GM23338 (cell line): ENCODE data around the gene RARG. TPM values are rescaled to one million over a fixed set of nuclear protein-coding genes. Genes with fewer than 3 reads are reported as not detected.
A peak's percentile ranks its signal among the peaks of the same experiment; 100 is the strongest.

Experiments used
- ATAC-seq: fragments of 200-7000 bp; cut with Tn5 transposase; 3 replicates; pipeline ENCODE4 v1.9.1; 2020
- DNase-seq: peaks from one replicate; pipeline ENCODE4 v3.0.0-alpha.2; 2015; ENCODE audit warnings: low spot score
- H2AFZ ChIP-seq: fragments of 200-600 bp; sonication (generic); 2 replicates; pipeline ENCODE4 v1.8.0; 2016; ENCODE audit warnings: antibody characterized with exemption, mild to moderate bottlenecking, moderate library complexity
- H3F3A ChIP-seq: fragments of 200-600 bp; sonication (generic); replicated peaks from 2 replicates; pipeline ENCODE4 v1.8.0; 2017; ENCODE audit warnings: antibody characterized with exemption, mixed run types, low read depth
- H3K27ac ChIP-seq: fragments of 200-600 bp; sonication (generic); 2 replicates; pipeline ENCODE4 v1.6.1; 2016; ENCODE audit warnings: low read depth
- H3K27me3 ChIP-seq: fragments of 200-600 bp; sonication (generic); 2 replicates; pipeline ENCODE4 v1.8.0; 2016; ENCODE audit warnings: mild to moderate bottlenecking, mixed run types, moderate library complexity; ENCODE audit not compliant: insufficient read depth
- H3K36me3 ChIP-seq: fragments of 200-600 bp; sonication (generic); 2 replicates; pipeline ENCODE4 v1.8.0; 2016; ENCODE audit warnings: mild to moderate bottlenecking; ENCODE audit not compliant: insufficient read depth
- H3K4me1 ChIP-seq: fragments of 200-600 bp; sonication (generic); 2 replicates; pipeline ENCODE4 v1.8.0; 2016; ENCODE audit warnings: mild to moderate bottlenecking, moderate library complexity; ENCODE audit not compliant: insufficient read depth
- H3K4me2 ChIP-seq: fragments of 200-600 bp; sonication (generic); 2 replicates; pipeline ENCODE4 v1.7.1; 2017; ENCODE audit warnings: mixed run types
- H3K4me3 ChIP-seq: fragments of 200-600 bp; sonication (generic); 2 replicates; pipeline ENCODE4 v1.6.1; 2016; ENCODE audit warnings: mixed run types
- H3K79me2 ChIP-seq: fragments of 200-600 bp; sonication (generic); replicated peaks from 2 replicates; pipeline ENCODE4 v1.8.0; 2017; ENCODE audit warnings: mild to moderate bottlenecking; ENCODE audit not compliant: insufficient read depth
- H3K9me2 ChIP-seq: fragments of 200-600 bp; sonication (generic); 2 replicates; pipeline ENCODE4 v1.8.0; 2017; ENCODE audit not compliant: insufficient read depth
- H4K20me1 ChIP-seq: fragments of 200-600 bp; sonication (generic); replicated peaks from 2 replicates; pipeline ENCODE4 v1.8.0; 2017; ENCODE audit warnings: mild to moderate bottlenecking; ENCODE audit not compliant: insufficient read depth
- H3K27ac Mint-ChIP-seq: 2 replicates; pipeline ENCODE4 v1.8.0; 2020; ENCODE audit warnings: inconsistent platforms, mild to moderate bottlenecking, moderate library complexity, mixed read lengths
- H3K27me3 Mint-ChIP-seq: 3 replicates; pipeline ENCODE4 v1.8.0; 2022; ENCODE audit warnings: low read depth, mild to moderate bottlenecking, moderate library complexity, mixed read lengths, inconsistent platforms; ENCODE audit not compliant: insufficient read depth, poor library complexity
- H3K36me3 Mint-ChIP-seq: 3 replicates; pipeline ENCODE4 v1.8.0; 2021; ENCODE audit warnings: low read depth, mild to moderate bottlenecking, inconsistent platforms, moderate library complexity, mixed read lengths
- H3K4me1 Mint-ChIP-seq: 3 replicates; pipeline ENCODE4 v1.8.0; 2020; ENCODE audit warnings: mild to moderate bottlenecking, inconsistent platforms, mixed read lengths
- H3K4me3 Mint-ChIP-seq: 3 replicates; pipeline ENCODE4 v1.8.0; 2021; ENCODE audit warnings: moderate library complexity, mild to moderate bottlenecking, inconsistent platforms, mixed read lengths
- H3K9me3 Mint-ChIP-seq: 3 replicates; pipeline ENCODE4 v1.8.0; 2020; ENCODE audit warnings: moderate library complexity, mild to moderate bottlenecking, inconsistent platforms, mixed read lengths
- CREB1 ChIP-seq: fragments of 250-450 bp; sonication (Bioruptor Pico); IDR thresholded peaks from 2 replicates; pipeline ENCODE4 v1.5.0; 2020; ENCODE audit warnings: low read depth, mild to moderate bottlenecking, moderate library complexity
- EZH2 ChIP-seq: fragments of 200-600 bp; sonication (generic); IDR thresholded peaks from one replicate; pipeline ENCODE4 v1.8.0; 2017; ENCODE audit warnings: antibody characterized with exemption, mild to moderate bottlenecking, low read depth; ENCODE audit not compliant: unreplicated experiment
- EZH2phosphoT487 ChIP-seq: fragments of 200-600 bp; sonication (generic); IDR thresholded peaks from one replicate; pipeline ENCODE4 v1.8.1; 2018; ENCODE audit warnings: antibody characterized with exemption; ENCODE audit not compliant: unreplicated experiment
- JUNB ChIP-seq: IDR thresholded peaks from one replicate; pipeline ENCODE4 v1.6.1; 2016; ENCODE audit warnings: antibody characterized with exemption; ENCODE audit not compliant: unreplicated experiment
- POLR2AphosphoS5 ChIP-seq: IDR thresholded peaks from 2 replicates; pipeline ENCODE4 v1.6.1; 2016; ENCODE audit warnings: antibody characterized with exemption, low read depth
- STAT1 ChIP-seq: IDR thresholded peaks from one replicate; pipeline ENCODE4 v1.6.1; 2016; ENCODE audit warnings: antibody characterized with exemption; ENCODE audit not compliant: unreplicated experiment
- ZNF114 ChIP-seq: fragments of 250-450 bp; sonication (Bioruptor Pico); IDR thresholded peaks from 2 replicates; pipeline ENCODE4 v1.5.0; 2020; ENCODE audit warnings: mild to moderate bottlenecking, moderate library complexity
- ZNF331 ChIP-seq: fragments of 250-450 bp; sonication (Bioruptor Pico); IDR thresholded peaks from 2 replicates; pipeline ENCODE4 v1.5.0; 2020; ENCODE audit warnings: low read depth, mild to moderate bottlenecking, moderate library complexity
- polyA plus RNA-seq: library from polyadenylated mRNA; unstranded; fragments of >200 nt; fragmentation: Nextera tagmentation; extraction: Ambion mirVana; gene quantifications from 2 replicates; pipeline ENCODE4 v1.2.1, GENCODE V29; 2016
- total RNA-seq: library from RNA; depleted of rRNA; stranded (reverse); fragments of >200 nt; shearing (Covaris generic); gene quantifications from 2 replicates; pipeline ENCODE4 v1.2.3, GENCODE V29; 2014
- TF ChIP-seq, protein P1 (sequence below), 2 experiments: fragments of 200-600 bp in 1 of 2; sonication (generic) in 1 of 2; conservative IDR thresholded peaks; 2 replicates each; pipeline versions ENCODE4 v1.5.1 to v1.6.1; 2016 to 2017; ENCODE audit warnings: antibody characterized with exemption in 2 of 2, low read depth in 2 of 2, mild to moderate bottlenecking in 2 of 2, moderate library complexity in 1 of 2
- TF ChIP-seq, protein P2 (sequence below): IDR thresholded peaks from 2 replicates; pipeline ENCODE4 v1.6.1; 2016; ENCODE audit warnings: antibody characterized with exemption
- TF ChIP-seq, protein P3 (sequence below): IDR thresholded peaks from one replicate; pipeline ENCODE4 v1.6.1; 2018; ENCODE audit warnings: antibody characterized with exemption; ENCODE audit not compliant: unreplicated experiment

Gene RARG
- total and polyA plus RNA-seq, 2 experiments from 2014 or later = 18.5 to 50.2 TPM

DNA sequence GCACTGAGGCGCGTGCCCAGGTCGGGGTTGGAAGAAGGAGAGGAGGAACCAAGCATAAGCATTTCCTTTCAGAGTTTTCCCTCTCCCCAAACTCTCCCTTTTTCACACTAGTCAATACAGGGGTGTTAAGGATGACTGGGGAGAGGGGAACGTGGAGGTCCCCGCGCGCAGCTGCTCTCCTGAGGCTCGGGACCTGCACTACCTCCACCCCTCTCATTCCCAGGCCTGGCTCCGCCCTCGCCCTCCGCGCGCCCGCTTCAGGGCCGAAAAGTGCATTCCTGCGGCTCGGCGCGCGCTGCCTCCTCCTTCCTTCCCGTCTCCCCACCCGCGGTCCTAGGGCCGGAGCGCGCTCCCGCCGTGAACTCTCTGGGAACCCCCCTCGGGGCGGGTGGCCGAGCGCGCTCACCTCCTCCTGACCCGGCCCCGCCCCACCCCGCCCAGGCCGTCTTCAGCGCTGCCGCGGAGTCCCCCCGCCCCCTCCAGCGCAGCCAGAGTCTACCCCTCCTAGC lies 11.3 kb downstream of the RARG start:
- TF ChIP-seq, protein P1, sequence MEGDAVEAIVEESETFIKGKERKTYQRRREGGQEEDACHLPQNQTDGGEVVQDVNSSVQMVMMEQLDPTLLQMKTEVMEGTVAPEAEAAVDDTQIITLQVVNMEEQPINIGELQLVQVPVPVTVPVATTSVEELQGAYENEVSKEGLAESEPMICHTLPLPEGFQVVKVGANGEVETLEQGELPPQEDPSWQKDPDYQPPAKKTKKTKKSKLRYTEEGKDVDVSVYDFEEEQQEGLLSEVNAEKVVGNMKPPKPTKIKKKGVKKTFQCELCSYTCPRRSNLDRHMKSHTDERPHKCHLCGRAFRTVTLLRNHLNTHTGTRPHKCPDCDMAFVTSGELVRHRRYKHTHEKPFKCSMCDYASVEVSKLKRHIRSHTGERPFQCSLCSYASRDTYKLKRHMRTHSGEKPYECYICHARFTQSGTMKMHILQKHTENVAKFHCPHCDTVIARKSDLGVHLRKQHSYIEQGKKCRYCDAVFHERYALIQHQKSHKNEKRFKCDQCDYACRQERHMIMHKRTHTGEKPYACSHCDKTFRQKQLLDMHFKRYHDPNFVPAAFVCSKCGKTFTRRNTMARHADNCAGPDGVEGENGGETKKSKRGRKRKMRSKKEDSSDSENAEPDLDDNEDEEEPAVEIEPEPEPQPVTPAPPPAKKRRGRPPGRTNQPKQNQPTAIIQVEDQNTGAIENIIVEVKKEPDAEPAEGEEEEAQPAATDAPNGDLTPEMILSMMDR (conservative IDR thresholded peaks at IDR 0.05; ENCODE audit: low read depth in 2 of 2) = no peak
- TF ChIP-seq EZH2phosphoT487 = no peak
- TF ChIP-seq POLR2AphosphoS5 = peak; percentile 41; the same call in 1 of the 2 replicates
- peak overlapping the region; percentile 47 for H2AFZ ChIP-seq
- Mint-ChIP-seq H3K27me3 (peaks cover 37% of the 10 kb centered on the region), H3K9me3 (peaks cover 4% of the 10 kb centered on the region; the same call in 1 of the 3 replicates), H3K4me3 (peak overlapping the region; percentile 94), H3K4me1 (peaks cover 75% of the 10 kb centered on the region), H3K27ac (peak overlapping the region; percentile 83), H3K36me3 (peaks cover 5% of the 10 kb centered on the region; the same call in 2 of the 3 replicates)
- peaks cover 15% of the 10 kb centered on the region for H3K27me3 ChIP-seq
- no peaks in the 10 kb centered on the region for H4K20me1 ChIP-seq
- peak overlapping the region; percentile 95 for H3K4me3 ChIP-seq
- H3K36me3 ChIP-seq = no peaks in the 10 kb centered on the region; the same call in 1 of the 2 replicates
- ATAC-seq = peak; percentile 34
- H3F3A ChIP-seq = peaks cover 44% of the 10 kb centered on the region
- peaks cover 31% of the 10 kb centered on the region for H3K79me2 ChIP-seq
- H3K27ac ChIP-seq = peak overlapping the region; percentile 97
- H3K9me2 ChIP-seq = no peaks in the 10 kb centered on the region
- peaks cover 63% of the 10 kb centered on the region for H3K4me1 ChIP-seq
- peak; percentile 95 for DNase-seq
- peak overlapping the region; percentile 91 for H3K4me2 ChIP-seq

DNA sequence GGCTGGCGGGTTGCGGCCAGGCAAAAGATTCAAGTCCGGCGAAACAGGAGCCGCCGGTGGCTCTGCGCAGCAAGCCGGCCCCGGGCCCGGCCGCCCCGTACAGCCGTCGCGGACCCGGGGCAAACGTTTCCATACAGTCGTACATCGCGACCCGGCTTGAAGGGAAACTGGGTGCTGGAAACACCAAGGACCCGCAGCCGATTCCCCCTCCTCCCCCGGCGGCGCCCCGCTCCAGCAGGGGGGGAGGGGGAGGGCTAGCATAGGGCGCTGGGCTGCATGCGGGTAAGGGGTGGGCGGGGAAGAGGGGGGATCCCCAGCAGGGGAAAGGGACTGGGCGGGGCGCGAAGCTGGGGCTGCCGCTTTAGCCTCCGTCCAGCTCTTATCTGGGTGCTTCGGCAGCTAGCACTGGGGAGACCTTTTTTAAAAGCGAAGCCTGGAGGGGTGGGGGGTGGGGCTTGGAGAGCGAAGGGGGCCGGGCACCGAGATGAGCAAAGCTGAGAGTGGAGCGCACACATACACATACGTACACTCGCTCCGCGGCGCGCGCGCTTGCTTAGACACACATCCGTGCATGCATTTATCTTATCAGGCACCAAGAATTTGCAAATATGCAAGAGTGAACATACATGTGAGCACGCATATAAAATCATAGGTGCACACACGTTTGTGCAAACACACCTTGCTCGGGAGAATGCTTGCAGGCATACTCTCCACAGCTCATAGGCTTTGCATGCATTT lies 11.9 kb downstream of the RARG start:
- H4K20me1 ChIP-seq = no peaks in the 10 kb centered on the region
- Mint-ChIP-seq H3K27ac (no peak overlapping the region; the same call in 1 of the 2 replicates), H3K36me3 (peaks cover 9% of the 10 kb centered on the region; the same call in 2 of the 3 replicates), H3K4me3 (peak overlapping the region; percentile 94), H3K27me3 (peaks cover 31% of the 10 kb centered on the region), H3K9me3 (peaks cover 4% of the 10 kb centered on the region; the same call in 1 of the 3 replicates), H3K4me1 (peaks cover 75% of the 10 kb centered on the region)
- no peaks in the 10 kb centered on the region; the same call in 1 of the 2 replicates for H3K36me3 ChIP-seq
- 0 out of 2 replicates have a peak overlapping the region, but pooled peaks have one; percentile 33 for H3K27ac ChIP-seq
- peak overlapping the region; percentile 95 for H3K4me3 ChIP-seq
- H3K79me2 ChIP-seq = peaks cover 36% of the 10 kb centered on the region
- no peaks in the 10 kb centered on the region for H3K9me2 ChIP-seq
- H3F3A ChIP-seq = peaks cover 50% of the 10 kb centered on the region
- DNase-seq (peak; percentile 80), ATAC-seq (peak; percentile 0)
- peaks cover 63% of the 10 kb centered on the region for H3K4me1 ChIP-seq
- peak overlapping the region; percentile 47 for H2AFZ ChIP-seq
- peaks cover 15% of the 10 kb centered on the region for H3K27me3 ChIP-seq
- peak overlapping the region; percentile 91 for H3K4me2 ChIP-seq
- TF ChIP-seq ZNF114 (no peak), ZNF331 (CRISPR knock-in tag) (no peak), STAT1 (no peak), JUNB (no peak), EZH2 (no peak), POLR2AphosphoS5 (no peak), EZH2phosphoT487 (no peak), CREB1 (no peak)
- TF ChIP-seq, protein P2, sequence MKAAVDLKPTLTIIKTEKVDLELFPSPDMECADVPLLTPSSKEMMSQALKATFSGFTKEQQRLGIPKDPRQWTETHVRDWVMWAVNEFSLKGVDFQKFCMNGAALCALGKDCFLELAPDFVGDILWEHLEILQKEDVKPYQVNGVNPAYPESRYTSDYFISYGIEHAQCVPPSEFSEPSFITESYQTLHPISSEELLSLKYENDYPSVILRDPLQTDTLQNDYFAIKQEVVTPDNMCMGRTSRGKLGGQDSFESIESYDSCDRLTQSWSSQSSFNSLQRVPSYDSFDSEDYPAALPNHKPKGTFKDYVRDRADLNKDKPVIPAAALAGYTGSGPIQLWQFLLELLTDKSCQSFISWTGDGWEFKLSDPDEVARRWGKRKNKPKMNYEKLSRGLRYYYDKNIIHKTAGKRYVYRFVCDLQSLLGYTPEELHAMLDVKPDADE = no peak
- TF ChIP-seq, protein P3, sequence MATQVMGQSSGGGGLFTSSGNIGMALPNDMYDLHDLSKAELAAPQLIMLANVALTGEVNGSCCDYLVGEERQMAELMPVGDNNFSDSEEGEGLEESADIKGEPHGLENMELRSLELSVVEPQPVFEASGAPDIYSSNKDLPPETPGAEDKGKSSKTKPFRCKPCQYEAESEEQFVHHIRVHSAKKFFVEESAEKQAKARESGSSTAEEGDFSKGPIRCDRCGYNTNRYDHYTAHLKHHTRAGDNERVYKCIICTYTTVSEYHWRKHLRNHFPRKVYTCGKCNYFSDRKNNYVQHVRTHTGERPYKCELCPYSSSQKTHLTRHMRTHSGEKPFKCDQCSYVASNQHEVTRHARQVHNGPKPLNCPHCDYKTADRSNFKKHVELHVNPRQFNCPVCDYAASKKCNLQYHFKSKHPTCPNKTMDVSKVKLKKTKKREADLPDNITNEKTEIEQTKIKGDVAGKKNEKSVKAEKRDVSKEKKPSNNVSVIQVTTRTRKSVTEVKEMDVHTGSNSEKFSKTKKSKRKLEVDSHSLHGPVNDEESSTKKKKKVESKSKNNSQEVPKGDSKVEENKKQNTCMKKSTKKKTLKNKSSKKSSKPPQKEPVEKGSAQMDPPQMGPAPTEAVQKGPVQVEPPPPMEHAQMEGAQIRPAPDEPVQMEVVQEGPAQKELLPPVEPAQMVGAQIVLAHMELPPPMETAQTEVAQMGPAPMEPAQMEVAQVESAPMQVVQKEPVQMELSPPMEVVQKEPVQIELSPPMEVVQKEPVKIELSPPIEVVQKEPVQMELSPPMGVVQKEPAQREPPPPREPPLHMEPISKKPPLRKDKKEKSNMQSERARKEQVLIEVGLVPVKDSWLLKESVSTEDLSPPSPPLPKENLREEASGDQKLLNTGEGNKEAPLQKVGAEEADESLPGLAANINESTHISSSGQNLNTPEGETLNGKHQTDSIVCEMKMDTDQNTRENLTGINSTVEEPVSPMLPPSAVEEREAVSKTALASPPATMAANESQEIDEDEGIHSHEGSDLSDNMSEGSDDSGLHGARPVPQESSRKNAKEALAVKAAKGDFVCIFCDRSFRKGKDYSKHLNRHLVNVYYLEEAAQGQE = no peak
